IPS DF 6.9 (cell line): ENCODE data around the gene MMP3.
"Not testable (repeated sequence)": the region's sequence is repeated elsewhere in the genome, so short reads cannot be mapped to it uniquely, and the experiment has no call there.

Source experiments
- DNase-seq: peaks from one replicate; pipeline ENCODE4 v3.0.0-alpha.2; 2013; ENCODE audit warnings: low read depth, low spot score
- H3K27ac ChIP-seq: one replicate; pipeline ENCODE4 v1.5.1; 2013; ENCODE audit warnings: low read length, control low read depth
- H3K27me3 ChIP-seq: 2 replicates; pipeline ENCODE4 v1.6.1; 2013; ENCODE audit warnings: mild to moderate bottlenecking, low read length; ENCODE audit not compliant: control insufficient read depth, insufficient read depth
- H3K36me3 ChIP-seq: 2 replicates; pipeline ENCODE4 v1.6.1; 2013; ENCODE audit warnings: low read length; ENCODE audit not compliant: control insufficient read depth, insufficient read depth
- H3K4me1 ChIP-seq: 2 replicates; pipeline ENCODE4 v1.6.1; 2013; ENCODE audit warnings: low read length; ENCODE audit not compliant: control insufficient read depth, insufficient read depth
- H3K4me3 ChIP-seq: 2 replicates; pipeline ENCODE4 v1.5.1; 2013; ENCODE audit warnings: mild to moderate bottlenecking, low read length
- H3K9me3 ChIP-seq: 2 replicates; pipeline ENCODE4 v1.6.1; 2013; ENCODE audit warnings: low read length, inconsistent platforms; ENCODE audit not compliant: control insufficient read depth, insufficient read depth
- WGBS: extraction: QIAGEN DNeasy Blood & Tissue Kit; methylation state at CpG from one replicate; pipeline ENCODE4 v1.1.7; 2013; ENCODE audit warnings: mixed read lengths, missing lambda C conversion rate; ENCODE audit not compliant: insufficient read length, insufficient coverage; 5-methylcytosine and 5-hydroxymethylcytosine counted together

The MMP3 gene

GRCh38 chr11:102843489-102843888, at the start of gene MMP3:
TSS of gene MMP3 (minus strand) at chr11:102843609. CDS start at chr11:102843546, 63 bp downstream.
- WGBS, result no CpG with 5 or more reads among the region's 4 CpGs
- Histone ChIP-seq H3K4me1 (no peaks in the 10 kb centered on the region; the same call in 1 of the 2 replicates), H3K27me3 (no peaks in the 10 kb centered on the region), H3K27ac (no peak within 1 kb of the TSS), H3K9me3 (no peaks in the 10 kb centered on the region), H3K36me3 (no peaks in the 10 kb centered on the region), H3K4me3 (no peak within 1 kb of the TSS)
- DNase-seq, result no peak

- H3K36me3 ChIP-seq, result no peaks in the 10 kb centered on the region
- no peak overlapping the region for H3K4me3 ChIP-seq
- H3K4me1 ChIP-seq, result no peaks in the 10 kb centered on the region
- H3K9me3 ChIP-seq, result no peaks in the 10 kb centered on the region
- WGBS, result no CpG with 5 or more reads among the region's 1 CpG
- no peak overlapping the region for H3K27ac ChIP-seq
- no peak for DNase-seq
- H3K27me3 ChIP-seq, result no peaks in the 10 kb centered on the region
These were observed 48.3 kb upstream of the MMP3 start for GRCh38 chr11:102891736-102892135.

GRCh38 chr11:102886999-102887398, 43.6 kb upstream of the MMP3 start:
- H3K36me3 ChIP-seq, result no peaks in the 10 kb centered on the region
- no peaks in the 10 kb centered on the region for H3K4me1 ChIP-seq
- no peaks in the 10 kb centered on the region for H3K9me3 ChIP-seq
- no peak for DNase-seq
- WGBS, result no CpG with 5 or more reads among the region's 6 CpGs
- no peaks in the 10 kb centered on the region for H3K27me3 ChIP-seq
- no peak overlapping the region for H3K27ac ChIP-seq
- no peak overlapping the region for H3K4me3 ChIP-seq

- H3K4me1 ChIP-seq, result no peaks in the 10 kb centered on the region
- DNase-seq, result no peak
- H3K36me3 ChIP-seq, result no peaks in the 10 kb centered on the region
- 100% methylated on average over 1 of the region's 3 CpGs for WGBS
- no peak overlapping the region for H3K4me3 ChIP-seq
- H3K27me3 ChIP-seq, result no peaks in the 10 kb centered on the region
- H3K9me3 ChIP-seq, result no peaks in the 10 kb centered on the region
- no peak overlapping the region for H3K27ac ChIP-seq
These were observed 39.7 kb upstream of the MMP3 start for GRCh38 chr11:102883141-102883540.

- no peak for DNase-seq
- Histone ChIP-seq H3K27me3 (no peaks in the 10 kb centered on the region), H3K4me3 (no peak overlapping the region), H3K36me3 (no peaks in the 10 kb centered on the region), H3K4me1 (no peaks in the 10 kb centered on the region), H3K9me3 (no peaks in the 10 kb centered on the region), H3K27ac (no peak overlapping the region)
- no CpG with 5 or more reads among the region's 4 CpGs for WGBS
These were observed 39.1 kb upstream of the MMP3 start for GRCh38 chr11:102882389-102883024.

GRCh38 chr11:102879801-102880200, 36.4 kb upstream of the MMP3 start:
- no peaks in the 10 kb centered on the region for H3K9me3 ChIP-seq
- no peaks in the 10 kb centered on the region for H3K4me1 ChIP-seq
- DNase-seq, result no peak
- no peaks in the 10 kb centered on the region for H3K27me3 ChIP-seq
- H3K27ac ChIP-seq, result no peak overlapping the region
- no CpG with 5 or more reads among the region's 5 CpGs for WGBS
- no peaks in the 10 kb centered on the region for H3K36me3 ChIP-seq
- no peak overlapping the region for H3K4me3 ChIP-seq

- Histone ChIP-seq H3K36me3 (no peaks in the 10 kb centered on the region), H3K4me3 (no peak overlapping the region), H3K27me3 (no peaks in the 10 kb centered on the region), H3K9me3 (no peaks in the 10 kb centered on the region), H3K27ac (no peak overlapping the region), H3K4me1 (no peaks in the 10 kb centered on the region)
- no peak for DNase-seq
- no CpG with 5 or more reads among the region's 2 CpGs for WGBS
These were observed 35.2 kb upstream of the MMP3 start for GRCh38 chr11:102878595-102878994.

- Histone ChIP-seq H3K4me1 (no peaks in the 10 kb centered on the region), H3K27ac (no peak within 1 kb of the TSS), H3K27me3 (no peaks in the 10 kb centered on the region), H3K9me3 (no peaks in the 10 kb centered on the region), H3K4me3 (no peak within 1 kb of the TSS), H3K36me3 (no peaks in the 10 kb centered on the region)
- DNase-seq, result no peak
- no CpG with 5 or more reads among the region's 4 CpGs for WGBS
These were observed 31.4 kb upstream of the MMP3 start, which contains the start of gene MMP12 for GRCh38 chr11:102874852-102875251. TSS of gene MMP12 (minus strand) at chr11:102874982. CDS start at chr11:102874937, 45 bp downstream.

GRCh38 chr11:102869354-102869964, 26.1 kb upstream of the MMP3 start:
- not testable (repeated sequence) for H3K4me1 ChIP-seq, H3K27me3 ChIP-seq, H3K36me3 ChIP-seq, H3K4me3 ChIP-seq, H3K27ac ChIP-seq, DNase-seq, H3K9me3 ChIP-seq
- WGBS, result no CpG with 5 or more reads among the region's 8 CpGs

GRCh38 chr11:102868339-102868738, 24.9 kb upstream of the MMP3 start:
- Histone ChIP-seq H3K4me1 (no peaks in the 10 kb centered on the region), H3K27me3 (no peaks in the 10 kb centered on the region), H3K36me3 (no peaks in the 10 kb centered on the region), H3K27ac (no peak overlapping the region), H3K9me3 (no peaks in the 10 kb centered on the region), H3K4me3 (no peak overlapping the region)
- DNase-seq, result no peak
- no CpG with 5 or more reads among the region's 3 CpGs for WGBS

GRCh38 chr11:102864724-102865123, 21.3 kb upstream of the MMP3 start:
- Histone ChIP-seq H3K4me1 (no peaks in the 10 kb centered on the region), H3K9me3 (no peaks in the 10 kb centered on the region), H3K27ac (no peak overlapping the region), H3K36me3 (no peaks in the 10 kb centered on the region), H3K27me3 (no peaks in the 10 kb centered on the region), H3K4me3 (no peak overlapping the region)
- no peak for DNase-seq
- no CpG with 5 or more reads among the region's 1 CpG for WGBS
